GM12891 (cell line): ENCODE data around the gene ATG4D.
A peak's percentile ranks its signal among the peaks of the same experiment; 100 is the strongest.

Experiments
- DNase-seq: peaks from one replicate; pipeline ENCODE4 v3.0.0; 2011; ENCODE audit warnings: low spot score; ENCODE audit not compliant: insufficient read length
- FAIRE-seq: peaks from 2 replicates; lab custom pipeline; 2011; peaks lifted over from hg19 to GRCh38; lab: Jason Lieb, UNC
- PAX5 ChIP-seq: IDR thresholded peaks from 2 replicates; pipeline ENCODE4 v1.6.1; 2011; ENCODE audit warnings: low read length, moderate library complexity, mild to moderate bottlenecking; ENCODE audit not compliant: insufficient read depth, severe bottlenecking
- POLR2A ChIP-seq: IDR thresholded peaks from 2 replicates; pipeline ENCODE4 v1.6.1; 2011; ENCODE audit warnings: low read depth, low read length, control low read depth
- POLR2AphosphoS5 ChIP-seq: IDR thresholded peaks from 2 replicates; pipeline ENCODE4 v1.6.1; 2011; ENCODE audit warnings: low read depth, low read length, control low read depth
- POU2F2 ChIP-seq: IDR thresholded peaks from 2 replicates; pipeline ENCODE4 v1.6.1; 2011; ENCODE audit warnings: low read depth, mild to moderate bottlenecking, control low read depth, low read length, moderate library complexity
- SPI1 ChIP-seq: IDR thresholded peaks from 2 replicates; pipeline ENCODE4 v1.6.1; 2011; ENCODE audit warnings: low read depth, low read length, control low read depth
- TAF1 ChIP-seq: IDR thresholded peaks from 2 replicates; pipeline ENCODE4 v1.6.1; 2011; ENCODE audit warnings: low read depth, low read length, control low read depth

Gene ATG4D

GRCh38 chr19:10552510-10553053, 8.9 kb downstream of the ATG4D start:
- no peak for DNase-seq
- FAIRE-seq, result peak; percentile 91
- TF ChIP-seq TAF1 (0 out of 2 replicates have a peak, but pooled peaks have one; percentile 19), PAX5 (no peak), POLR2AphosphoS5 (peak; percentile 73), POLR2A (peak; percentile 63), SPI1 (no peak)

GRCh38 chr19:10553087-10553667, 9.5 kb downstream of the ATG4D start:
- no peak for TF ChIP-seq POLR2AphosphoS5
- no peak for TF ChIP-seq POU2F2
- TF ChIP-seq POLR2A, result no peak
- TF ChIP-seq PAX5, result no peak
- TF ChIP-seq SPI1, result no peak
- no peak for TF ChIP-seq TAF1
- DNase-seq (no peak), FAIRE-seq (no peak)

GRCh38 chr19:10553943-10554381, 10.3 kb downstream of the ATG4D start:
- FAIRE-seq (peak; percentile 94), DNase-seq (peak; percentile 79)
- TF ChIP-seq POLR2A (no peak), TAF1 (no peak), PAX5 (no peak), POLR2AphosphoS5 (no peak), SPI1 (no peak; the same call in 1 of the 2 replicates), POU2F2 (0 out of 2 replicates have a peak, but pooled peaks have one; percentile 24)

- FAIRE-seq (no peak), DNase-seq (no peak)
- no peak for TF ChIP-seq TAF1
- no peak for TF ChIP-seq POLR2AphosphoS5
- TF ChIP-seq PAX5, result no peak
- no peak for TF ChIP-seq POU2F2
- TF ChIP-seq POLR2A, result no peak
- TF ChIP-seq SPI1, result no peak
These were observed 11.3 kb downstream of the ATG4D start for GRCh38 chr19:10554760-10555609.

- FAIRE-seq, result peak; percentile 58
- TF ChIP-seq POU2F2 (no peak), POLR2AphosphoS5 (peak; percentile 22; the same call in 1 of the 2 replicates), SPI1 (peak; percentile 71), POLR2A (peak; percentile 18; the same call in 1 of the 2 replicates)
These were observed 11.9 kb downstream of the ATG4D start for GRCh38 chr19:10555610-10555973.

GRCh38 chr19:10557603-10558197, 14.0 kb downstream of the ATG4D start:
- no peak for FAIRE-seq
- no peak for TF ChIP-seq POLR2A
- TF ChIP-seq POLR2AphosphoS5, result no peak
- TF ChIP-seq TAF1, result no peak
- TF ChIP-seq SPI1, result no peak
- TF ChIP-seq POU2F2, result no peak
- TF ChIP-seq PAX5, result no peak
- DNase-seq, result no peak

More at GRCh38 chr19:10555610-10555973, 11.9 kb downstream of the ATG4D start:
- no peak for DNase-seq

GRCh38 chr19:10560154-10560553, 16.4 kb downstream of the ATG4D start:
- no peak for TF ChIP-seq SPI1
- TF ChIP-seq POU2F2, result no peak
- TF ChIP-seq POLR2AphosphoS5, result no peak
- no peak for TF ChIP-seq TAF1
- TF ChIP-seq PAX5, result no peak
- TF ChIP-seq POLR2A, result no peak
- DNase-seq (no peak), FAIRE-seq (no peak)

- DNase-seq (no peak), FAIRE-seq (no peak)
- TF ChIP-seq POLR2A, result no peak
- TF ChIP-seq SPI1, result no peak
- no peak for TF ChIP-seq POU2F2
These were observed 18.9 kb downstream of the ATG4D start for GRCh38 chr19:10562609-10563008.

- DNase-seq (peak; percentile 70), FAIRE-seq (no peak)
- TF ChIP-seq TAF1 (no peak), POLR2A (no peak), POU2F2 (no peak), PAX5 (no peak), POLR2AphosphoS5 (no peak), SPI1 (no peak)
These were observed 21.4 kb downstream of the ATG4D start for GRCh38 chr19:10565028-10565566.
